Endothelial cell of hepatic sinusoid (primary cell): ENCODE data around the gene PER1.

ENCODE experiments used
- in situ Hi-C: cut with HindIII; loops from 2 replicates; pipeline ENCODE4 v1.10.0; 2017; ENCODE audit warnings: low sequenced_read_pairs

Gene PER1

GRCh38 chr17:8104911-8105310, 47.3 kb downstream of the PER1 start:
- in situ Hi-C loops, result no loop called here

DNA sequence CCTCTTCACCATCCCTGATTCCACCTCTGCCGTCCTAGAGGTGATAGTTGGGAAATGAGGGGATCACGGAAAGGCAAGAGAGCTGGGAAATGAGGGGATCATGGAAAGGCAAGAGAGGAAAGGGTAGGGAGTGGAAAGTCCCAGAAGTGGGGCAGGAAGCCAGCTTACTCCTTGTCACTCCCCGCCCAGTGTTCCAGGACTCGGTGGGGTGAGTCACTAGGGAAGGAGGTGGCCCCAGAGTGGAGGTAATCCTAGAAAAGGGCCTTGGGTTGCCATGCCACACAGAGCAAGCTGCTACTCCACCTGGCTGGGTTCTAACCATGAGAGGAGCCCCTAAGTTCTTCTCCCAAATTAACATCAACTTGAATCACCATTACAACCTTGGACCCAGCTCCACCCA, 48.7 kb downstream of the PER1 start:
- in situ Hi-C loops, result no loop called here

DNA sequence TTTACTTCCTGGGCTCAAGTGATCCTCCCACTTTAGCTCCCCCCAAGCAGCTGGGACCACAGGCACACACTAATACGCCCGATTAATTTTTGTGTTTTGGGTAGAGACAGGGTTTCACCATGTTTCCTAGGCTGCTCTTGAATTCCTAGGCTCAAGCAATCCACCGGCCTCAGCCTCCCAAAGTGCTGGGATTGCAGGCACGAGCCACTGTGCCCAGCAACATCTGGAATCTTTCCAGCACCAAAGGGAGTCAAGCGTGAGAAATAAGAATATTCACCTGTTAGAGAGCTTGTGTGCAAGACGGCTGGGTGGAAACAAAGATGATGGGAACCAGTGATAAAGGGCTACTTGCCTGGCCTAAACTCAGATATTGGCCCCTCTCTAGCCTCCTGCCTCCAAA, 50.5 kb downstream of the PER1 start:
- in situ Hi-C loops, result no loop called here

DNA sequence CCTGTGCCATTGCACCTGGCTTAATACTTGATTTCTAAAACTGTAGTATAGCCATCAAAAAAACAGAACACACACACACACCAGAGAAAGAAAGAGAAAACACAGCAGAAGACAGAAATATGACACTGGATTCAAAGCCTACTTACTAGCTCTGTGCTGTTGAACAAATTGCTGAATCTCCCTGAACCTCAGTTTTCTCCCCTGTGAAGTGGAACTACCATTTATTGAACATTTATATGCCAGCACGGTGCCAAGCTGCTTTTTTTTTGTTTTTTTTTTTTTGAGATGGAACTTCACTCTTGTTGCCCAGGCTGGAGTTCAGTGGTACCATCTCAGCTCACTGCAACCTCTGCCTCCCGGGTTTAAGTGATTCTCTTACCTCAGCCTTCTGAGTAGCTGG, 51.4 kb downstream of the PER1 start:
- in situ Hi-C loops, result no loop called here

GRCh38 chr17:8100111-8100510, 52.1 kb downstream of the PER1 start:
- in situ Hi-C loops, result no loop called here

DNA sequence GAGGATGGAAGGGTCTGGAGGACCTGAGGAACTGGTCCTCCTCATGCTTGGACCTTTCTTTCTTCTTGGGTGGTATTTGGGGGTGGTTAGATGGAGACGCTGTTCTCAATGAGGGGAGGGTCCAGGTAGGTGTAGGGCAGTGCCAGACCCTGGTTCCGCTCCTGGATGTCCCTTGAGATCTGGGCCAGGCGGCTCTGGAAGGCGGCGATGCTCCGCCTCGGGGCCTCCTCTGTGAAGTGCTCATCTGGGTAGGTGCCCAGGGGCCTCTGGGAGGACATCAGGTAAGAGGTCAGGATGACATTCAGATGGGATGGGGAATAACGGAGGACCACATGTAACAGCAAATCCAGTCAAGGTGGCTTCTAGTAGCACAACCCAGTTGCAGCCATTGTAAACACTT, 55.7 kb downstream of the PER1 start:
- in situ Hi-C loops, result no loop called here

GRCh38 chr17:8095361-8095760, 56.8 kb downstream of the PER1 start:
- in situ Hi-C loops, result no loop called here

DNA sequence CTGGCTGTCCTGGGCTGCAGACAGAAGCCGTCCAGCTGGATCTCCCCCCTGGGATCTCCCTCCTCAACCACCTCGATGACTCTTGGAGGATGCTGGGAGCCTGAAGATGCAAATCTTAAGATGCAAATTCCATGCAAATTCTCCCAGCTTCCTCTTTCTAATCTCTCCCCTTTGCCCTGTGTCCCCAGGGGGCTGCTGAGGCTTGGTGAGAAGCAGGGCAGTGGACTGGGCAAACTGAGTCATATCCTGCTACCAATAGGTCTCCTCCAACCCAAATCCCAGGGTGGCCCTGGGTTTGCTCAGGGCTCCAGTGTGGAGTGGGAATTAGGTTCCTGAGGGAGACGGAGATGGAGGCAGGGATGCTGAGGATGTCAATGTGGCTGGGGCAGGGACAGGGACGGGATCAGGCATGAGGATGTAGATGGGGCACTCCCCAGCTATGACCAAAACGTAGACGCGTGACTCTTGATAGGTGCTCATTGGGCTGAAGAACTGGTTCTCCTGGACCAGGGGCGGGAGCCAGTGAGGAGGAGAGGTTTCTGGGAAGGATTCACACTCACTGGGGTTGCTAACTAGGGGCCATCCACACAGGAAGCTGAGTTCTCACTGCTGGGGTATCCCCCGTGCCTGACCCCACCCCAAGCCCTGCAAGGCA, 61.0 kb downstream of the PER1 start:
- in situ Hi-C loops, result no loop called here
